Stimulated activated CD8-positive, alpha-beta memory T cell treated with anti-CD3 and anti-CD28 coated beads, Interleukin-15, amount 100 ng/mL, for 48 hours (primary cell): Measurements from ENCODE around the gene CACNA2D4.
"Not testable (repeated sequence)": the region's sequence is repeated elsewhere in the genome, so short reads cannot be mapped to it uniquely, and the experiment has no call there.

Source experiments
- DNase-seq, 2 donors: peaks; one replicate each; pipeline ENCODE4 v3.0.0-alpha.2; 2020; ENCODE audit warnings: low read depth in 2 of 2

Gene CACNA2D4

DNA sequence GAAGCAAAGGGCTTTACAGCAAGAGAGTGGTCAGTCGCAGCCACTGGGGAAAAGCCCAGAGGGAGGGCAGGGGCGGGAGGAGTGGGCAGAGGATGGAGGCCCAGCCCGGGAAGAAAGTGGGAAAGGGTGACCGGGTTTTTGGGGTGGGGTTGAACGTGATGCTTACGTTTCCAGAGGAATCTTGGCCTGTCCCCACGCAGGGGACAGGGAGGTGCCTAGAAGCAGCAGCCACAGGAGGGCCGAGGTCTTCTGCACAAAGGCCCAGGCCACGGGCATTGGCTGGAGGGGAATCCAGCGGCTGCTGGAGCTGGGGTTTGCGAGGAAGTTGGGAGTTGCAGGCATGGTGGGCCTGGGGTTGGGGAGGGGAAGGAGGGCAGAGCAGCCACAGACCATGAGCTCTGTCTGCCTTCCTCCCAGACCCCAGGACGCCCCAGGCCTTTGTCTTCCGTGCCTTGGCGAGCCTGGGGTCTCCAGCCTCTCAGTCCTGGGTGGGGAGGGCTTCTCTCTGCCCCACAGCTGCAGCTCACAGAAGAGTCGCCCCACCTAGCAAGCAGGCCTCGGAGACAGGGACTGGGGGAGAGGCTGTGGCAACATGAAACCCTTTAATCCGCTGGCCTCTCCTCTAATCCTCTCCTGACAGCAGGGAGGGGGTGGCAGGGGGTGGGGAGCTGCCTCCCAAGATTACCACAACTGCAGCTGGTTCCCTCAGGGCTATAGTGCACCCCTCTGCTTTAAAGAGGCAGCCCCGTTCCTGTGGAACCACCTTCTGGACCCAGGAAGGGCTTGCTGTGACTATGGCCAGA is at the start of gene CACNA2D4:
TSS of gene CACNA2D4 (minus strand) at position 572 of the 803 bp plus-strand sequence. CDS start at position 393, 179 bp downstream.
- no peak for DNase-seq

- no peak for DNase-seq
Observed at GRCh38 chr12:1966561-1967226, 48.2 kb upstream of the CACNA2D4 start.

GRCh38 chr12:1965916-1966315 is 47.5 kb upstream of the CACNA2D4 start:
- no peak for DNase-seq

DNA sequence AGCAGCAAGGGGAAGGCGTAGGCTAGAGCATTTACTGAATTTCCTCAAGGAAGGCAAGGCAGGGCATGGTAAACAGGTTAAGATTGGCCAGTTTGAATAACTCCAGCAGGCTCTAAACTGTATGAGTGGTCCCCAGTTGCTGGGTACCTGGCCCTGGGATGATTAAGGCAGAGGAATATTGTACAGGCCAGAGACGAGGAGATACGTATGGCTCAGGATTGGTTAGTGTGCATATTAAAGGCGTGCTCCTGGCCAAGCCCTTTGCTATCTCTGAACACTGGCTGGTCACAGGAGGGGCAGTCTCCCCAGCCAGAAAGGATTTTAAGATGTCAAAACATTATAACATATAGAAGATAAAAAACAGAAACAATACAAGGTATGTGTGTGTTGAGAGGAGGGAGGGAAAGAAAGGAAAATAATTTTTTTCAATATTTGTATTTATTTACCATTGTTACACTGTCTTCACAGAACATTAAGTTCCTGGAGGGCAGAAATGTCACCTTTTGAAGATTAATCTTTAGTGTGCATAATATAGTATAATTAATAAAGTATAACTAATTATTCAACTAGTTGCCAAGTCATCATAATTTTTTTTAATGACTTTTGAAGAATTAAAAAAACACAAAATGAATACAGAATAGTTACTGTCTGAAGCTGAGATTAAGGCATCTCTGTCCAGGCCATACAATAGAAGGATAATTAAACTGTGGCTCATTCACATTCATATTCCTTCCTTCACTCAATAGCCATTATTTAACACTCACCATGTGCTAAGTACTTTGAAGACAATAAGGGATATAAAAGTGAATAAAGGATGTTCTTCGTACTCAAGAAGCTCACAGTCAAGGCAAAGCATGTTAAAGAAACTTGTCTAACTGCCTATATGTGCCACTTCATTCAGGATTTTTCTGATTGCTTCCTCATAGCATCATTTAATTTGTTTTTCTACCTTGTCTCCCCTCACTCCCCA is 43.9 kb upstream of the CACNA2D4 start:
- no peak for DNase-seq

GRCh38 chr12:1956716-1957115 is 38.3 kb upstream of the CACNA2D4 start:
- no peak for DNase-seq

- DNase-seq: no peak
Observed at GRCh38 chr12:1949771-1950470, 31.5 kb upstream of the CACNA2D4 start.

DNA sequence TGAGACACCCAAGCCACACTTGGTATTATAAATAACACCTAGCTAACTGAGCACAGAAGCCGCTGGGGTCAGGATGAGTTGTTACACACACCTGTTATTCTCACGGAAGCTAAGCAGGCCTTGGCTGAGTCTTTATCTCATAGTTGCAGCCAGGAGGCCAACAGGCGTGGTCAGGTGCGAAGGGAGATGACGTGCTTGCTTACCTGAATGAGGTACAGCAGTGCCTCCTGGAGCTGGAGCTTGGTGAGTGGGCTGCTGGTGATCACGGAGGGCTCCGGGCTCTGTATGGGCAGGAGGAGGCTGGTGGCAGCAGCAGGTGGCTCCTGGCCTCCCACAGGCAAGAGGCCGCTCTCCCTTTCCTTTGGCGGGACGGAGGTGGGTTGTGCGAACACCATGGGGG is 30.4 kb upstream of the CACNA2D4 start:
- DNase-seq: no peak

GRCh38 chr12:1947081-1947480 is 28.6 kb upstream of the CACNA2D4 start:
- no peak for DNase-seq

DNA sequence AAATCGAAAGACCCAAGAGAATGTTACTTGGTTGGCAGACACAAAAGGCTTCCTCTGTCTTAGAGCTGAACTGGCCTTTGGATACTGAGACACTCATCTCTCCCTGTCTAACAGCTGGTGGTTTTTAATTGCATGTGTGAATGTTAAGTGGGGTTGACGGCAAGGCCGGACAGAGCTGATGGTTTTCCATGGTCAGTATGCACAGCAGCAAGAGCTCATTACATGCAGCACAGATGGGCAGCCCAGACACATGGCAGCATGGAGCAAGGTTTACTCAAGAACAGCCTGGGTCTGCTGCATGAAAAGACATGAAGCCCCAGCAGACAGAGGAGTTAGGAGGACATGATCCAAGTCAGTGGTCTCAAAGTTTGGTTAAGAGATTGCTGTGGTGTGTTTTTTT is 27.8 kb upstream of the CACNA2D4 start:
- no peak for DNase-seq

DNA sequence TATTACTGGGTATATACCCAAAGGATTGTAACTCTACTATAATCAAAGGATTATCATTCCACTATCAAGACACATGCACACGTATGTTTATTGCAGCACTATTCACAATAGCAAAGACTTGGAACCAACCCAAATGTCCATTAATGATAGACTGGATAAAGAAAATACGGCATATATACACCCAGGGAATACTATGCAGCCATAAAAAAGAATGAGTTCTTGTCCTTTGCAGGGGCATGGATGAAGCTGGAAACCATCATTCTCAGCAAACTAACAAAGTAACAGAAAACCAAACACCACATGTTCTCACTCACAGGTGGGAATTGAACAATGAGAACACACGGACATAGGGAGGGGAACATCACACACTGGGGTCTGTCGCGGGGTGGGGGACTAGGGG is 27.1 kb upstream of the CACNA2D4 start:
- DNase-seq: not testable (repeated sequence)

DNA sequence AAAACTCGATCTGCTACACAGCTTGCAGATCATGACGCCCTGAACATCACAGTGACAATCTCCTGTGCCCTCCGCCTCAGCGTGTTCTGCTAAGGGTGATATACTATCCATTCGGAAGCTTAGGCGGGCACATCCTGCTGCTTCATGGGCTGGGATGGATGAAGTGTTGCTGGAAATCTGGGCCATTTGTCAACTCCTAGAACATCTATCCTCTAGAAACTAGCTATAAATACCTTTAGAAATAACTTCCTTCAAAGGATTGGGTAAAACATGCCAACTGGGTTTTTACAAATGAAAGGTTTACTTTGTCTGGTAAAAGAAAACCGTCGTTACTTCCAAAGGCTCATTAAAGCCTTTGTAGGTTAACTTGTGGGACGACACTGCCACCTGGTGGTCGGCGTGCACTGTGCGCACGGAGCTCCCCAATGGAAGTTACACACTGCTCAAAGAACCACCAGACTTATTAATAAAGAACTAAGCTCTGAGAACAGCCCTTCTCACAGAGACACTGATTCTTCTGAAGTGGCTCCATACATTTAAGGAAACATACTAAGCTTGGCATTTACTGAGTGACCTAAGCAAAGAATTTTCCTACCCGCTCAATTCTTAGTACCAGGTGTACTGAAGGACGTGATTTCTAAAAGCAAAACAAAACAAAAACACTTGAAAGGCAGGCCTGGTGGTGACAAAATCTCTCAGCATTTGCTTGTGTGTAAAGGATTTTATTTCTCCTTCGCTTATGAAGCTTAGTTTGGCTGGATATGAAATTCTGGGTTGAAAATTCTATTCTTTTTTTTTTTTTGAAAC is 21.6 kb upstream of the CACNA2D4 start:
- DNase-seq: peak; percentile 62 to 67

GRCh38 chr12:1939331-1939730 is 20.9 kb upstream of the CACNA2D4 start:
- DNase-seq: no peak

- no peak for DNase-seq
Observed at GRCh38 chr12:1937481-1938224, 19.2 kb upstream of the CACNA2D4 start.

DNA sequence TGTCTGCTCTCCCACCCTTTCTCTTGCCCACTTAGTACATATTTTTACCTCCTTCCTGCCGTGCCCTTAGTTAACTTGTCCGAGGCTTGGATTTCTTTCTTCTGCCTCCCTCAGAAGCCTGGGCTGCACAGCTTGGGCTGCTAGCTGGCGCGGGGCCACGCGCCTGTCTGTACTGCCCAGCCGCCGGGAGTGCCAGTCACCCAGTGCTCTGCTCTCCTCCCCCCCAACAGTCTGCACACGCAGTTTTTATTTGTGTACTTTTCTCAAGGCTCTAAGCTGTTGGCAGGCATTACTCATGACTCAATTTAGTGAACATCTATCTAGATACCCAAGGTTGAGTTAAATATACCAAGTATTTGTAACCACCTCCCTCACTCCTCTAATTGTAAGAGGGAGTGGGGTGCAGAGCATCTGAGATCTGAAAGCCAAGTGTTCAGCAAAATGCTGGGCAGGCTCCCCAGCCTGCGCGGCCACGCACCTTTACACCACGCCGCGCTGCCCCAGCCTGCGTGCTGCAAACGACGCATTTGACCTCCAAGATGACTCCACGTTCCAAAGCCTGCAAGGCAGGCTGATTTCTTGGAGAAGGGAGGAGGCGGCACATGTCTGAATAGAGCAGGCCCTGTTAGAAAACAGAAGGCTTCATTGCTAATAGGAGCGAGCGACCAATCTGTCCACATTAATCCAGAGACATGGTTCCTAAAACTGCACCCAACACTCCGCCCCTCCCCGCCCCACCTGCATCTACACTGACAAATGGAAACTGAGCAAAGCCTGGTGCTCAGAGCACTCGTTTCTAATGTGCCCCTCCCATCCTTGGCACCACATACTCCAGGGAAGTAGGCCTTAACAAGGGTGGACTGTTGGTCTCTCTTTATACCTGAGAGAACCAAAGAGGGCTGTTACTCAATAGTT is 18.2 kb upstream of the CACNA2D4 start:
- DNase-seq: no peak

DNA sequence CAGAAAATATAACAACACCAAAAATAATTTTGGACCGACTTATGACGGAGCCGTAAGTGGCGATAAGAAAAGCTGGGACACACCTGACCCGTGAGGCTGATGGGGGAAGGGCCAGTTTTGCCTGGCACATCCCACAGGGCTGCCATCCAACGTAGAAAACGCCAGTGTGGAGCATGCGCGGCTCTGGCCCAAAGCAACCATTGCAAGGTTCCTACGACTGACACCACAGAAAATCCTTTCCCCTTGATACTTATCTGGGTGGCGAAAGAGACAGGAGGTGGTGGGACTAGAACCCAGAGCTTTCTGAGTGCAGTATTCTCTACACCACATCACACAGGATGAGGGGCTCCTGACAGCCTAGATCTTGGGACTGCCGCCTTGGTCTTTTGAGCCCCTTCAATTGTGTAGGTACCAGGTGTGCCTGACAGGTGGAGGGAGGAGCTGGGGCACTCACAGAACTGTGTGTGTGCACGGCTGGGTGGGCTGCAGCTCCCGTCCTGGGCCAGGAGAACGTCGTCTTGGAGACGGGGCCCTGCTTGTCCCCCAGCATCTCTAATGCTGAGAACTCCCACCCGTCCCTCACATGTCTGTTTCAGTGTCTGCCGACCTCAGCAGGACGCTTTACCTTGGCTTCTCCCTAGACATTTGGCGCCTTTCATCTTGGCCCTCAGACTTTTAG is 17.4 kb upstream of the CACNA2D4 start:
- no peak for DNase-seq

DNA sequence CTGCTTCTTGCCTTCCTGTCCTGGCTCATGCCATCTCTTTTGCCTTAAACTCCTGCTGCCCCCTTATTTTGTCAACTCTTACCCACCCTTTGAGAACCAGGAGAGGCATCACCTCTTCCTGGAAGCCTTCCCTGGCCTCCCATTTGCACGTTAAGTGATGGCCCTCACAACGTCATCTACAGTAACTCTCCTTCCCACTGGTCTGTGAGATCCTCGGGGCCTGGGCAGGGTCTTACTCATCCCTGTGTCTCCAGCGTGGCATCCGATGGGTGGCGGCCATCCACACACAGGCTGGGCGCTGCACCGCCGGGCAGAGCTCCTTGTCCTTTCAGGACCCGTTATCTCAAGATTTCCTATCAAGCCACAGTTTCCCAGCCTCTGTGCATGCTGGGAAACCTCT is 16.8 kb upstream of the CACNA2D4 start:
- no peak for DNase-seq

DNA sequence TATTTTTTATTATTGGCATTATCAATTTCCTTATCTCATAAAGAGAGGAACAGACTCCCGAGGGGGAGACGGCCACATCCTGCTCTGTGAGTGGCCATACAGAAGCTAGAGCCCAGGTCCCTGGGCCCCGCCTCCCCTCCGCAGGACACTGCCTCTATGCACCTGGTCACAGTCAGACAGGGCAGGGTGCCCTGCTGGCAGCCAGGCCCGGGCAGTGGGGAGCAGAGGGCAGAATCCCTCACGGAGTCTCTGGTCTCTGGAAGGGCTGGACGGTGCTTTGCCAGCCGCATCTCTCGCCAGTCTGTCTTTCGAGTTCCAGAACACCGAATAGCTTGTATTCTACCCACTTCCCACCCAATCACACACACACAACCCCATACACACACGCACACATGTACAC is 16.4 kb upstream of the CACNA2D4 start:
- DNase-seq: no peak

- DNase-seq: no peak
Observed at GRCh38 chr12:1934068-1934467, 15.6 kb upstream of the CACNA2D4 start.
